Measurements from ENCODE around the gene SHC3.

DNA sequence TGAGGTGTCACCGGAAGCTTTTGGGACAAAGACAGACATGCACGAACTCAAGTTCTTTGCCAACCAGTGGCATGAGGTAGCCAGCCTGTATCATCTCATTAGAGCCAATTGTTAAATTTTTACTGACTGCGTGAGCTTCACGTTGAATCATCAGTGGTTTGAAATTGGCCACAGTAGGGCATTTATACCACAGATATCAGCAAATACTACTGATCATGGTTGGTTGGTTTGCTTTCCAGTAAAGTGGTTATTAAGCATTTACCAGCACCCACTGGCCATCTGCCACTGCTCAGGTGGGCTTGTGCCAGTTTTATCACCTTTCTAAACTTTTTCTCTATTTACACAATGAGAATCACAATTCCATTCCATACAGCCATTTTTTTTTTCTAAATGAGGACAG lies 28.4 kb upstream of the SHC3 start:
- no peak for TF ChIP-seq GATA2 (IDR thresholded peaks at IDR 0.05; ENCODE audit: low read depth, low read length)
- TF ChIP-seq GATA3 (IDR thresholded peaks at IDR 0.05; ENCODE audit: low read depth, low read length): no peak
